GM18511 (cell line): ENCODE data around the gene SDK1.

ENCODE experiments used
- ATAC-seq: cut with Tn5 transposase; IDR thresholded peaks from one replicate; pipeline ENCODE4 v1.9.1; 2021; ENCODE audit warnings: mild to moderate bottlenecking, moderate library complexity; ENCODE audit not compliant: unreplicated experiment

Gene SDK1

GRCh38 chr7:4269086-4269485, 968.0 kb downstream of the SDK1 start:
- ATAC-seq: no peak

DNA sequence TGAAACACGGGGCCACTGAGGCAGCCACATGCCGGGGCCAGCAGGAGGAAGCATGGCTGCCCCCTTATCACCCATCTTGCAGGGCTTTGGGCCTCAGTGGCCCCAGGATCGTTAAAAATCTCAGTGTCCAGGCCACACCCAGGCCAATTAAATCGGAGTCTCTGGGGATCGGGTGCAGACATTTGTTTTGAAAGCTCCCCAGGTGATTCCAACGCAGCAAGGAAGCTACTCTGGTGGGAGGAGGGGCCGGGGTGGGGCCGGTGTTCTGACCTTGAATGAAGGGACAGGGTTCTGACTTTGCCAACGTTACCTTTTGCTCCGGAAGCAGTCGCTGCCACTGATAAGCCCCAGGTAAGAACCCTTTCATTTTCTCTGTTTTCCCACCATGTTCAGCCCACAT, 968.7 kb downstream of the SDK1 start:
- ATAC-seq: no peak

DNA sequence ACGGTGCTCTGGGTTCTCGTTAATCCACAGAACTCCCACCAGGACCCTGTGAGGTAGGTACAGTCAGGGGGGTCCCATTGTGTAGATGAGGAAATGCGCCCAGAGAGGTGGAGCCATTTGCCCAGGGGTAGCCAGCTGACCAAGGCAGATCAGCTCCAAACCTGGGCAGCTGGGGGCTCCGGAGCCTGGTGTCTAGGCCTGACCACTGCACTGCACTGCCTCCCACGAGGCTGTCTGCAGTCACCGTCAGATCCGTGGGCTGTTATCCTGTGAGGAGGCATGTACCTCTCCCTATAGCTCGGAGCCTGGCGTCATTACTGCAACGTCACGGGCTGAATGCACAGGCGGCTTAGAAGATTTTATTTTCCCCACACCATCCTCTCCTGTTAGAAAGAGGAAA, 969.2 kb downstream of the SDK1 start:
- no peak for ATAC-seq

GRCh38 chr7:4270941-4271715, 970.1 kb downstream of the SDK1 start:
- ATAC-seq: no peak

DNA sequence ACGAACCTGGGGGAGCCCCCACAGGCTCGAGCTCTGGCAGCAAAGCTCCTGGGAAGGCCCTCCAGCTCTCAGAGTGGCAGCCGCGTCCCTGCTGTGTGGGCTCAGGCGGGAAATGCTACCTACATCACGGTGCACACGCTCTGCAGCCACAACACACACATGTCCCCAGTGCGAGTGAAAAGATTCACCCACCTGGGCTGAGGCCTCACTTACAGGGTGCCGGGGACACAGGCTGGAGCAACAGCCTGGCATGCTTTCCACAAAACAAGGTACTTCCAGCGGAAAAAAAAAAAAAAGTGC, 970.6 kb downstream of the SDK1 start:
- no peak for ATAC-seq

GRCh38 chr7:4272141-4272540, 971.1 kb downstream of the SDK1 start:
- no peak for ATAC-seq

- ATAC-seq: no peak
These were observed 972.6 kb downstream of the SDK1 start for GRCh38 chr7:4273566-4274230.

DNA sequence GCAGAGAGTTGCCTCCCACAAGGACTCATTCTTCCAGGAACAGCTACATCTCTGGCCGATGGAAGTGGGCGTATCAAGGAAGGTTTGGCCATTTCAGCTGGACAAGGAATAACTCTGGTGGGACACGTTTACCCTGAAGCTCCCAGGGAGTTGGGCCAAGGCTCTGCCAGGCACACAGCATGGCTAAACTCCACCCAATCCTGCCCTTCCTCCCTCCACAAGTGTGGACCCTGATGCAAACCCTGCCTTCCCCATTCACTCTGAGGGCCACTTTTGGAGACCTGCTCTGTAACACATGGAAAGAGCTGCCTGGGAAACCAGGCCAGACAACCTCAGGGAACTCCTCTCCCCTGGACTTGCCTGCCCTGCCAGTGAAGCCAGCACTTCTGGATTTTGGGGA, 973.2 kb downstream of the SDK1 start:
- no peak for ATAC-seq

DNA sequence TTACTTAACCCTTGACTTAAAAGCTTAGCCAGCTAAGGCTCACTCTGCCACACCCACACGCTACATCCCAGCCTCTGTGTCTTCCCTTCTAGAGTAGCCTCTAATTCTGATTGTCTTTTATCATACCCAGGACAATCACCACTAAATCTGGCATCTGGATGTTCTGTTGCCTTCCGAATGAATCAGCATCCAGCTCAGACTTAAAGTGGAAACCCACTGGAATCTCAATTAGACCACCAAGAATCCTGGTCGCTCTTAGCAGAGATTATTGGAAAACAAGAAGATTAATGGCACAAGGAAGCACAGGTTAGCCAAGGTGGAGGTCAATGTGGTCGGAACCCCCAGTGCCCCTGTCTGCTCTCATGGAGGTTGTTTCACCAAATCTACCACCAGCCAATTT, 976.9 kb downstream of the SDK1 start:
- ATAC-seq: no peak

- no peak for ATAC-seq
These were observed 978.2 kb downstream of the SDK1 start for GRCh38 chr7:4279216-4279615.

DNA sequence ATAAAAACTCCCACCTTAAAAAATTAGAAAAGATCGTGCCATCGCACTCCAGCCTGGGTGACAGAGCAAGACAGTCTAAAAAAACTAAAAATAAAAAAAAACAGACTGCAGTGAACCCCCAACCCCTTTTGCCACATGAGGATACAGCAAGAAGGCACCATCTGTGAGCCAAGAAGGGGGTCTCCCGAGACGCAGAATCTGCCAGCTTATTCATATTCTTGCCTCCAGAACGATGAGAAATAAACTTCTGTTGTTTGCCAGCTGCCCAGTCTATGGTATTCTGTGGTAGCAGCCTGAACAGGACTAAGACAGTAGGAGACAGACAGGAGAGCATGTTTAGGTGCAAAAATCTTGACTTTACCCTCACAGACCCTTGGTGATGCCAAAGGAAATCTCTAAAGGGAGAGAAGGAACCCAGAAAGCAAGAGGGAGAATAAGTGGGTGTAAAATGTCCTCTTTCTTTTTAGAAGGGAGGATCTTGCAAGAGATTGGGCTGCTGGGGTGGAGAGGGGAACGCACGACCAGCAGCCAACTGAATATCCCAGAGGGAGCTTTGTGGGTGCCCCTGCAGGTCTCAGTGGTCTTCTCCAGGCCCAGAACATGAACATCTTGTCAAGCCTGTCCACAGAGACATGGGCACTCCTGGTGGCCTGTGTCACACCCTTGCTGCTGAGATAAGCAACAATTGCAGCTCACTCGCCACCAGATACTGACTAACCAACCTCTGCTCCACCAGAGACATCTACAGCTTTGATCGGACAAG, 980.4 kb downstream of the SDK1 start:
- no peak for ATAC-seq

GRCh38 chr7:4282434-4283223, 981.6 kb downstream of the SDK1 start:
- no peak for ATAC-seq

DNA sequence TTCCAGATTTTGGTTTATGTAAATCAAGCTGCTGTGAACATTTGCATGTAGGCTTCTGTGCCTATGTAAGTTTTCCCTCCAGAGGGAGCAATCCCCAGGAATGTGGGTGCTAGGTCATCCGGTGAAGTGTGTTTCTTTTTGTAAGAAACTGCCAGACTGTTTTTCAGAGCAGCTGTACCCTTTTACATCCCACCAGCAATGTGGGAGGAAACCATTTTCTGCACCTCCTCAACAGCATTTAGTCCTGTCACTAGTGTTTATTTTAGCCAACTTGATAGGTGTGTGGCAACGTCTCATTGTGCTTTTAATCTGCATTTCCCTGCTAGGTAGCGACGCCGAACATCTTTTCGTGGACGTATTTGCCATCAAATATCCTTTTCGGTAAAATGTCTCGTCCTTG, 985.3 kb downstream of the SDK1 start:
- ATAC-seq: no peak

GRCh38 chr7:4288791-4289394, 987.8 kb downstream of the SDK1 start:
- ATAC-seq: no peak

- ATAC-seq: no peak
These were observed 996.3 kb downstream of the SDK1 start for GRCh38 chr7:4297165-4297917.

- ATAC-seq: no peak
These were observed 996.8 kb downstream of the SDK1 start for GRCh38 chr7:4297918-4298219.

- ATAC-seq: no peak
These were observed 998.4 kb downstream of the SDK1 start for GRCh38 chr7:4299431-4299830.

DNA sequence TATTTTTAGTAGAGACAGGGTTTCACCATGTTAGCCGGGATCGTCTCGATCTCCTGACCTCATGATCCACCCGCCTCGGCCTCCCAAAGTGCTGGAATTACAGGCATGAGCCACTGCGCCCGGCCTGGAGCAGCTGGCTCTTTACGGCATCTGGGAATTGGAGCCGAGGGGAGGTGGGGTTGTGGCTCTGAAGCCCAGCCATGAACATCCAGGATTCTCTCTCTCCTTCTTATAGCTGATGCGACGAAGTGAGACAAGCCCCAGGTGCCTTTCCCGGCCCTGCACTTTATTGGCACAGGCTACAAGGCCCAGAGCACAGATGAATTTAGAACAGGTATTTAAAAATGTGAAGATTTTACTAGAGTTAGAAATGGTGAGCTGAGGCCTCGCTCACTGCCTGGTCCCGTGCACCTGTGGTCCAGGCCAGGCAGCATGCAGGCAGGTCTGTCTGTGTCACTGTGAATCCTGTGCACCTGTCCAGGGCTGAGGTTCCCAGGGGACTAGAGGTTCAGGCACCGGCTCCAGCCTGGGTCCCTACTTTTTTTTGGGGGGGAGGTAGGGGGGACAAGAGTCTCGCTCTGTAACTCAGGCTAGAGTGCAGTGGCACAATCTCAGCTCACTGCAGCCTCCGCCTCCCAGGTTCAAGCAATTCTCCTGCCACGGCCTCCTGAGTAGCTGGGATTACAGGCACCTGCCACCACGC, 1001.3 kb downstream of the SDK1 start:
- no peak for ATAC-seq

GRCh38 chr7:4307316-4308204, 1006.5 kb downstream of the SDK1 start:
- no peak for ATAC-seq
